Measurements from ENCODE around the gene OBSCN.

DNA sequence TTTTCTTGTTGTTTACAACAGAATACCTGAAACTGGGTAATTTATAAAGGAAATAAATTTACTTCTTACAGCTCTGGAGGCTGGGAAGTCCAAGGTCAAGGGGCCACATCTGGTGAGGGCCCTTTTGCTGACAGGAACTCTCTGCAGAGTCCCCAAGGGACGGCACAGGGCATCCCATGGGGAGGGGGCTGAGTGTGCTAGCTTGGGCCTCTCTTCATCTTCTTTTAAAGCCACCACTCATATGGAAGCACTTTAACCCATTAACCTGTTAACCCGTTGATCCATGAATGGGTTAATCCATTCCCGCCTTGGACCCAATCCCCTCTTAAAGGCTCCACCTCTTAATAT is 76.3 kb downstream of the OBSCN start:
- TF ChIP-seq EZH2phosphoT487 (IDR thresholded peaks at IDR 0.05; ENCODE audit: insufficient read depth, low read depth) (no peak), EZH2 (IDR thresholded peaks at IDR 0.05; ENCODE audit: insufficient read depth, poor library complexity, severe bottlenecking) (no peak)
